ENCODE results near the gene RHBDL3. TPM values are rescaled to one million over a fixed set of nuclear protein-coding genes. Genes with fewer than 3 reads are reported as not detected.

The RHBDL3 gene
- polyA plus RNA-seq, 1 donor from 2014 or later, result 0.25 TPM

DNA sequence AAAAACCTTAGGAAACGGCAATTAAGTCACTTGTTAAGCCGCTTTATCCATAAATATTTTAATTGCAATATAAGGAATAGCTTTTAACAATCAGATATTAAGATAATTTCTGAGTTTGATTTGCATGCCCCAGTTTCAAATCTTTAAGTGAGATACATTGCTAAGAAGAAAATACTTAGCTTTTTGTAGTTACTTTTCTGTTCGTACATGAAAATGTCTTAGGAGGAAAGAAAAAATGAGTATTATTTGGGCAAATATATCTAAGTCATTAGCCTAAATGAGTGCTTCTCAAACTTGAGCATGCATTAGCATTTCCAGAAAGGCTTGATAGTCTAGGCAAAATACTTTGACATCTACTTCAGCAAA, 90.7 kb downstream of the RHBDL3 start:
- TF ChIP-seq TAF1 (IDR thresholded peaks at IDR 0.05; ENCODE audit: low read depth) (no peak), EP300 (conservative IDR thresholded peaks at IDR 0.05; ENCODE audit: poor library complexity, severe bottlenecking) (no peak), RAD21 (conservative IDR thresholded peaks at IDR 0.05) (no peak), EZH2 (IDR thresholded peaks at IDR 0.05; ENCODE audit: borderline replicate concordance, insufficient read depth, low read length, poor library complexity, severe bottlenecking) (no peak), SMC3 (conservative IDR thresholded peaks at IDR 0.05; ENCODE audit: poor library complexity) (no peak), MXI1 (conservative IDR thresholded peaks at IDR 0.05; ENCODE audit: poor library complexity, severe bottlenecking) (no peak)
- TF ChIP-seq, protein P1, sequence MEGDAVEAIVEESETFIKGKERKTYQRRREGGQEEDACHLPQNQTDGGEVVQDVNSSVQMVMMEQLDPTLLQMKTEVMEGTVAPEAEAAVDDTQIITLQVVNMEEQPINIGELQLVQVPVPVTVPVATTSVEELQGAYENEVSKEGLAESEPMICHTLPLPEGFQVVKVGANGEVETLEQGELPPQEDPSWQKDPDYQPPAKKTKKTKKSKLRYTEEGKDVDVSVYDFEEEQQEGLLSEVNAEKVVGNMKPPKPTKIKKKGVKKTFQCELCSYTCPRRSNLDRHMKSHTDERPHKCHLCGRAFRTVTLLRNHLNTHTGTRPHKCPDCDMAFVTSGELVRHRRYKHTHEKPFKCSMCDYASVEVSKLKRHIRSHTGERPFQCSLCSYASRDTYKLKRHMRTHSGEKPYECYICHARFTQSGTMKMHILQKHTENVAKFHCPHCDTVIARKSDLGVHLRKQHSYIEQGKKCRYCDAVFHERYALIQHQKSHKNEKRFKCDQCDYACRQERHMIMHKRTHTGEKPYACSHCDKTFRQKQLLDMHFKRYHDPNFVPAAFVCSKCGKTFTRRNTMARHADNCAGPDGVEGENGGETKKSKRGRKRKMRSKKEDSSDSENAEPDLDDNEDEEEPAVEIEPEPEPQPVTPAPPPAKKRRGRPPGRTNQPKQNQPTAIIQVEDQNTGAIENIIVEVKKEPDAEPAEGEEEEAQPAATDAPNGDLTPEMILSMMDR (IDR thresholded peaks at IDR 0.05; ENCODE audit: poor library complexity, severe bottlenecking), result no peak
- peaks cover 71% of the 10 kb centered on the region for H3K79me2 ChIP-seq (replicated peaks; ENCODE audit: insufficient read depth, low read length)
- no peak overlapping the region for H3K4me2 ChIP-seq (ENCODE audit: low read length)
- no peak overlapping the region for H2AFZ ChIP-seq (ENCODE audit: low read depth, low read length)
- no peak overlapping the region for H3K27ac ChIP-seq (ENCODE audit: low read length)
- no peak overlapping the region for H3K9ac ChIP-seq (ENCODE audit: low read length)
- H3K36me3 ChIP-seq (ENCODE audit: insufficient read depth, low read length), result peaks cover 11% of the 10 kb centered on the region
- no peaks in the 10 kb centered on the region for H3K27me3 ChIP-seq (ENCODE audit: insufficient read depth, low read depth, low read length)
- peaks cover 8% of the 10 kb centered on the region for H4K20me1 ChIP-seq (ENCODE audit: insufficient read depth)
- no peaks in the 10 kb centered on the region for H3K9me3 ChIP-seq (ENCODE audit: low read length)
- no peaks in the 10 kb centered on the region for H3F3A ChIP-seq (ENCODE audit: insufficient read depth, low read length, poor library complexity, severe bottlenecking)
- no peak overlapping the region for H3K4me3 ChIP-seq (ENCODE audit: low read length)
- H3K9me2 ChIP-seq (ENCODE audit: insufficient read depth, low read length), result no peaks in the 10 kb centered on the region

DNA sequence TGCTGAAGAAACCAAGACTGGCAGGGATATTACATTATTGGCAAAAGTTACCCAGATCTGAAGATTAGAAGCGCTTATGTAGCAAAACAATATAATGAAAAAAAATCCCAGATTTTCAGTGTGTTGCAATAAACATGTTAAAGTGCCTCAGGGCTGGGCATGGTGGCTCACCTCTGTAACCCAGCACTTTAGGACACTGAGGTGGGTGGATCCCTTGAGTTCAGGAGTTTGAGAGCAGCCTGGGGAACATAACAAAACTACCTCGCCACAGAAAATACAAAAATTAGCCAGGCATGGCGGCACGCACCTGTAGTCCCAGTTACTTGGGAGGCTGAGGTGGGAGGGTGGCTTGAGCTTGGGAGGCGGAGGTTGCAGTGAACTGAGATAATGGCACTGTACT, 91.1 kb downstream of the RHBDL3 start:
- Histone ChIP-seq H4K20me1 (ENCODE audit: insufficient read depth) (peaks cover 8% of the 10 kb centered on the region), H3F3A (ENCODE audit: insufficient read depth, low read length, poor library complexity, severe bottlenecking) (no peaks in the 10 kb centered on the region), H3K4me3 (ENCODE audit: low read length) (no peak overlapping the region), H3K27me3 (ENCODE audit: insufficient read depth, low read depth, low read length) (no peaks in the 10 kb centered on the region), H3K36me3 (ENCODE audit: insufficient read depth, low read length) (peaks cover 11% of the 10 kb centered on the region), H3K9me3 (ENCODE audit: low read length) (no peaks in the 10 kb centered on the region), H3K27ac (ENCODE audit: low read length) (no peak overlapping the region), H3K9me2 (ENCODE audit: insufficient read depth, low read length) (no peaks in the 10 kb centered on the region), H3K9ac (ENCODE audit: low read length) (no peak overlapping the region), H3K79me2 (replicated peaks; ENCODE audit: insufficient read depth, low read length) (peaks cover 67% of the 10 kb centered on the region), H2AFZ (ENCODE audit: low read depth, low read length) (no peak overlapping the region), H3K4me2 (ENCODE audit: low read length) (no peak overlapping the region)
- TF ChIP-seq EP300 (conservative IDR thresholded peaks at IDR 0.05; ENCODE audit: poor library complexity, severe bottlenecking), result no peak
- no peak for TF ChIP-seq SMC3 (conservative IDR thresholded peaks at IDR 0.05; ENCODE audit: poor library complexity)
- no peak for TF ChIP-seq EZH2 (IDR thresholded peaks at IDR 0.05; ENCODE audit: borderline replicate concordance, insufficient read depth, low read length, poor library complexity, severe bottlenecking)
- TF ChIP-seq, protein P2, sequence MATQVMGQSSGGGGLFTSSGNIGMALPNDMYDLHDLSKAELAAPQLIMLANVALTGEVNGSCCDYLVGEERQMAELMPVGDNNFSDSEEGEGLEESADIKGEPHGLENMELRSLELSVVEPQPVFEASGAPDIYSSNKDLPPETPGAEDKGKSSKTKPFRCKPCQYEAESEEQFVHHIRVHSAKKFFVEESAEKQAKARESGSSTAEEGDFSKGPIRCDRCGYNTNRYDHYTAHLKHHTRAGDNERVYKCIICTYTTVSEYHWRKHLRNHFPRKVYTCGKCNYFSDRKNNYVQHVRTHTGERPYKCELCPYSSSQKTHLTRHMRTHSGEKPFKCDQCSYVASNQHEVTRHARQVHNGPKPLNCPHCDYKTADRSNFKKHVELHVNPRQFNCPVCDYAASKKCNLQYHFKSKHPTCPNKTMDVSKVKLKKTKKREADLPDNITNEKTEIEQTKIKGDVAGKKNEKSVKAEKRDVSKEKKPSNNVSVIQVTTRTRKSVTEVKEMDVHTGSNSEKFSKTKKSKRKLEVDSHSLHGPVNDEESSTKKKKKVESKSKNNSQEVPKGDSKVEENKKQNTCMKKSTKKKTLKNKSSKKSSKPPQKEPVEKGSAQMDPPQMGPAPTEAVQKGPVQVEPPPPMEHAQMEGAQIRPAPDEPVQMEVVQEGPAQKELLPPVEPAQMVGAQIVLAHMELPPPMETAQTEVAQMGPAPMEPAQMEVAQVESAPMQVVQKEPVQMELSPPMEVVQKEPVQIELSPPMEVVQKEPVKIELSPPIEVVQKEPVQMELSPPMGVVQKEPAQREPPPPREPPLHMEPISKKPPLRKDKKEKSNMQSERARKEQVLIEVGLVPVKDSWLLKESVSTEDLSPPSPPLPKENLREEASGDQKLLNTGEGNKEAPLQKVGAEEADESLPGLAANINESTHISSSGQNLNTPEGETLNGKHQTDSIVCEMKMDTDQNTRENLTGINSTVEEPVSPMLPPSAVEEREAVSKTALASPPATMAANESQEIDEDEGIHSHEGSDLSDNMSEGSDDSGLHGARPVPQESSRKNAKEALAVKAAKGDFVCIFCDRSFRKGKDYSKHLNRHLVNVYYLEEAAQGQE (IDR thresholded peaks at IDR 0.05; ENCODE audit: borderline replicate concordance), result no peak
- TF ChIP-seq RAD21 (conservative IDR thresholded peaks at IDR 0.05), result no peak
- TF ChIP-seq POLR2AphosphoS5 (IDR thresholded peaks at IDR 0.05), result no peak
- TF ChIP-seq, protein P1 (IDR thresholded peaks at IDR 0.05; ENCODE audit: poor library complexity, severe bottlenecking), result no peak
- TF ChIP-seq TAF1 (IDR thresholded peaks at IDR 0.05; ENCODE audit: low read depth), result no peak
- TF ChIP-seq MXI1 (conservative IDR thresholded peaks at IDR 0.05; ENCODE audit: poor library complexity, severe bottlenecking), result no peak
